C1 segment of cervical spinal cord (tissue), 14 donors: Measurements from ENCODE around the gene ARNT2.
"Not testable (repeated sequence)": the region's sequence is repeated elsewhere in the genome, so short reads cannot be mapped to it uniquely, and the experiment has no call there.

Experiments used
- DNase-seq, 14 donors: peaks; one replicate each; lab custom pipeline; 2025; lab: John Stamatoyannopoulos, UW

ARNT2 gene

DNA sequence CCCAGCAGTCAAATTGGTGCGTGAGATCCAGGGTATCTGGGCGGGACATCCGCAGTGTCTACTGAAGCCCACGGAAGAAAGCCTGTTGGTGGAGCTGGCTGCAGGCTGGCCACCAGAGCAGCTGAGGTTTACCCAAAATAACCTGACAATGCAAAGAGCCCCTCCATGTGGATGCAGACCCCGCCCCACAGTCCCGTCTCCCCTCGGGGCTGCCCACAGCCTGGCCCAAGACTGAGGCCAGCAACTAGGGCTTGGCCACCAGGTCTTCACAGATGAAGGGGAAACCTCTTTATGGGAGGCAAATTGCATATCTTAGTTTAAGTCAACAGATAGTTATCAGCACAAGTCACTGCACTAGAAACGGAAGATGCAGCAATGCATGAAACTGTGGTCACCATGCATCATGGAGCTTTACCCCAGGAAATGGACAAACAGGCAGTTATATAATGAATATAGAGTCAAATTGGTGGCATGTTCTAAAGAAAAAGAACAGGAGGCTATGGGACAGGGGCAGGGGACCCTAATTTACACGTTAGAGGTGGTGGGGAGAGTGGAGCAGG lies 86.3 kb downstream of the ARNT2 start:
- no peak for DNase-seq

DNA sequence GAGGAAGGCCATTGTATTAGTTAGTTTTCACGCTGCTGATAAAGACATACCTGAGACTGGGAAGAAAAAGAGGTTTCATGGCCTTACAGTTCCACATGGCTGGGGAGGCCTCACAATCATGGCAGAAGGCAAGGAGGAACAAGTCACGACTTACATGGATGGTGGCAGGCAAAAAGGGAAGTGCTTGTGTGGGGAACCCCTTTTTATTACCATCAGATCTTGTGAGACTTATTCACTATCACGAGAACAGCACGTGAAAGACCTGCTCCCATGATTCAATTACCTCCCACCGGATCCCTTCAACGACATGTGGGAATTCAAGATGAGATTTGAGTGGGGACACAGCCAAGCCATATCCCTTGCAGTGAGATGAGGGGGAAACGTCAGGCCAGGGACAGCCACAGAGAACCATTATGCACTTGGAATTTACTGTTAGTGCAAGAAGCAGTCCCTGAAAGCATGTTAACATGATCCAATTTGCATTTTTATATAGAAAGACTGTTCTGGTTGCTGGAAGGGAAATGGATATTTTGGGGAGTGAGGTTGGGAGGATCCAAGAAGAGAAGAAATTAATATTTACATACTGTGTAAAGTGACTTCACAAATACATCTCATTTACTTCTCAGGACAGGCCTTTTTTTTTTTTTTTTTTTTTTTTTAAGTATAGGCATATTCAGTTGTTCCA lies 87.1 kb downstream of the ARNT2 start:
- no peak for DNase-seq

- no peak for DNase-seq
These were observed 88.2 kb downstream of the ARNT2 start for GRCh38 chr15:80492409-80492808.

GRCh38 chr15:80492874-80493273 lies 88.7 kb downstream of the ARNT2 start:
- no peak for DNase-seq

DNA sequence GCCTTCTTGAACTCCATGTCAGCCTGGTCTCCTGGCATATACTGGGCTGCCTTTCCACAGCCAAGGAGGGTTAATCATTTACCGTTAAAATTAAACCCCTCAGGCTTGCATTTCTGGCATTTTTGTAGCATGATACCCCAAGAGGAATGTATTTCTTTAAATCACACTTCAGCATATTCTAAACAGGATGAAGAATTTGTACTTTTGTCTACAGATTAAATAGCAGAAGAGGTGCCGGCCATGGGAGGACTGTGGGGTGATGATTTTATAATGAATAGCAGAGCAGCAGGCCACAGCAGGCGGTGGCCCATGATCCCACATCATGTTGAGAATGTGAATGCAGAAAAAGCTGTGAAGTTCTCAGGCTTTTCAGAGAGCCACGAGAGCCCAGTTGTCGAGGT lies 90.2 kb downstream of the ARNT2 start:
- no peak for DNase-seq

DNA sequence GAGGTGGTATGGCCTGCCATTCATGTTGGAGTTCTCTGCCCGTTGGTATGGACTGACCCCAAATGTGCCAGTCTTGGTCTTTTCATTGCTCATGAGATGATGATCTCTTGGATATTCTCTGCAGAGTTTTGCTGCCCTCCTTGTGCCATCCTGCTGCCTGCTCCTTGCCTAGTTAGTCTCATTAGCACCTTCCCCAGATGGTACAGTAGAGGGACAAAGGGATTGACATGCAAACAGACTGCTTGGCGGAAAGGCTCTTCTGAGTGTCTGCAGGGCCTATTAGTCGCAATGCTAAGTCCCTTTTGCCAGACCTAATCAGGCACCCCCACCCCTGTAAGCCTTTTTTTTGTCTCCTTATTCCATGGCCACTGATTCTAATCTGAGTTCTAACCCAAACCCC lies 90.6 kb downstream of the ARNT2 start:
- no peak for DNase-seq

DNA sequence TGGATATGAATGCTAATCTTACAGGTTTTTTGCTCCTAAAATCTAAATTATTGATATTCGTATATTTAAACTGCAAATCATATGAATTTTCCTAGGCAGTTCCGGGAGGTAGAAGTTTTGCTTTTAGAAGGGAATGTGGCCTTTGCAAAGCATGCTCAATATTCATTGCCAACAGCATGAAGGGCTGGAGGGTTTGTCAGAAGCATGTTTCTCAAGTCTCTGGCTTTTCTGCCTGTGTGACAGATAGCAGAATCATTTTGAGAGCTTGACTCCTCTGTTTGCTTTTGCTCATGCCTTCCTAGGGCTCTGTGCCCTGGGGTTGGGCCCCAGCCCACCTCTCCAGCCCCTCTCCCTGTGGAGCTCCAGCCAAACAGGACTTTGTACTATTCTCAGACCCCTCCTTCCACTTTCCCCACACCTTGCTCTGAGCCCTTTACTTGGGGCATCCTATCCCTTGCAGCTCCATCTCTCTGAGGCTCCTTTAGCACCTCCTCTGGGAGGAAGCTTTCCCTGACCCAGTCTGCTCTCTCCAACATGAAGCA lies 91.3 kb downstream of the ARNT2 start:
- no peak for DNase-seq

DNA sequence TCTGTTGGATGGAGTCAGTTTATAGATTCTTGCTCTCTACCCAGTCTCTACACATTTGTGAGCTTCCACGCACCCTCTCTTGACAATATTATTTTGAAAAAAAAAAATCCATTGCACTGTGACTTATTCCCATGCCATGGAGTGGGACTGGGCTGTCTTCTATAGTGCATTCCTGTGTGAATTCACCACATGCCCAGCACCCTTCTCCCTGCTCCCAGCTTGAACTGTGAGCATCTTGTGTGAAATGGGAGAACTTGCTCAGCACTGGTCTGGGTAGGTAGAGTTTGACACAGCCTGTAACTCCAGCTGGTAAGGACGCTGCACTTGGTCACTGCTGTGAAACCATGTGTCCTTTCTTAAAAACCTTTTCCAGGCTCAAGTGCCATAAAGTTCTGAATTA lies 91.9 kb downstream of the ARNT2 start:
- no peak for DNase-seq

DNA sequence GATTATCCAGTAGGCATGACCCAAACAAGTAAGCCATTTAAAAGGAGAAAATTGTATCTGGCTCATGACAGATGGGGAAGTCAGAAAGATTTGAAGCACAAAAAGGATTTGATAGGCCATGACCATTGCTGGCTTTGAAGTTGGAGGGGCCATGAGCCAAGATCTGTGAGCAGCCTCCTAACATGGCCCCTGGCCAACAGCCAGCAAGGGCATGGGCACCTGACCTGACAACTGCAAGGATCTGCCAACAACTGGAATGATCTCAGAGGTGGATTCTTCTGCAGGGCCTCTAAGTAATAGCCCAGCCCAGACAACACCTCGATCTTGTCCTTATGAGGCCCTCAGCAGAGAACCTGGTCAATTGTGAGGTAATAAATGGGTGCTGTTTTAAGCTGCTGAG lies 93.0 kb downstream of the ARNT2 start:
- DNase-seq = no peak

- DNase-seq = no peak
These were observed 94.5 kb downstream of the ARNT2 start for GRCh38 chr15:80498652-80499051.

DNA sequence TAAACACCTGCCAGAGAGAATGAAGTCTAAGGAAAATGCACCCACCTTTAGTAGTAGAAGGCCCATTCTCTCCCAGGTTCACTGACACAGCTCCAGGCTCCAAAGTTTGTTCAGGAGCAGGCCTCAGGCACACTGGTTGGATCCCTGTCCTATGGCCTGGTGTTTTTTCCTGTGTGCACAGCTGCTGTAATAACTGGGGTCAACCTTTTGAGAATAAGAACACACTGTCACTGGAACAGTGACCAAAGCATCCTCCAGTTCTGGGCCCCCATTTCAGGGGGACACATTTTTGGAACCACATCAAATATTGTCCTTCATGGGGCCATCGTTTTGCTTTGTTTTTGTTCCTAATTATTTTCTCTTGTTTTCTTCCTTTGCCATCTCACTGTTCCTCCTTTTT lies 95.8 kb downstream of the ARNT2 start:
- DNase-seq = no peak

DNA sequence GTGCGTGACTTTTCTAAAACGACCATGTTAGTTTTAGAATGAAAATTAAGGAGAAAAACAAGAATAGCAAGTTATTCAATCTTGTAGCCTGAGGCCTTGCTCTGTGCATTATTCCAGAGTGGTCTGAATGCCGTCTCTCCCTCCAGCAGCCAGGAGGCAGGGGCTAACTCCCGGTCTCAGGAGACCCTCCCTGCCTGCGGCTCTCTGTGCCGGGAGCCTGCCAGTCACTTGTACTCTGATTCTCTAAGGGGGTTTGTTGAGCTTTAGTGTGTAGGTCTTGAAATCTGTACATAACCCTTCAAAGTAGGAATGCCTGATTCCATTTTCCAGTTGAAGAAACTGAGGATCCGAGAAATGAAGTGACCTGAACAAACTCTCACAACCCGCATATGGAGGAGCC lies 97.3 kb downstream of the ARNT2 start:
- DNase-seq = no peak

DNA sequence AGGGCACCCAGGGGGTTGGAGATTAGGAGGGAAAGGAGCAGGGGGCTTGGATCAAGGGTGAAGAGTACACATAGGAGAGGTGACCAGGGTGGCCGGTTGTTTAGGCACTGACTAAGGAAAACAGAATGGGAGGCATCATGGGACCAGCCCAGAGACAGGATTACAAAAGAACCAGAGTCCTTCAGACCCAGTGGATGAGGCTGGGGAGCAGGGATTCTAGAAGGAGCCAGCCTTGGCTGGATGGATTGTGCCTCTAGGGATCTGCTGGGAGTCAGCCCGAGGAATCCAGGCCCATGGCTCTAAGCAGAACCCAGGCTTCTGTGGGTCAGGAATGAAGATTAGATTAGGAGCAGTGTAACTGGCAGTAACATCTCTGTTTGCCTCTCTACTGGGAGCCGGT lies 98.6 kb downstream of the ARNT2 start:
- no peak for DNase-seq

DNA sequence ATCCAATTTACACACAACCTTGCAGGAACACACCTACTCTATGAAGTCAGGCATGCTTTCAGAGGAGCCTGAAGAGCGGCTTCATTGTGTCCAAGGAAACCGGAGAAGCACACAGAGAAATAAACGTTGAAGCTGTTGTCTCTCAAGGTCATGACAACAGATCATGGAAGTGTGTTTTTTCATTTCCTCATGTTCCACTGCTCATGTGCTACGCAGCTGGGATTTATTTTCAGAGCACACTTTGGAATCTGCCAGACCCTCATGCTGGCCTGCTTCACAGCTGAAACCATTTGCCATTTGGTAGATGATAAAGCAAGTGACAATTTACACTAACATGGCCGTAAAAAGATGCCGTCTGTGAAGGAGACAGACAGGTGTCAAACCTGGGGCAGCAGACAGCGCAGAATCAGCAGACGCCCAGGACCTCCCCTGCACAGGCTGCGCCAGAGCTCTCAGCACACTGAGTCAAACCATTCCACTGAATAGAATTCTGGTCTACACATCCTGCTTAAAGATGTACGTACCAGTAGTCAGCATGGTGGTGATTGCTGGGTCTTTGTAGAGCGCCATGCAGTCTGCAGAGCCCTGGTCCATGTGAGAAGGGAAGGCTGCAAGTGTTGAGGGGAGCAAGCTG lies 99.3 kb downstream of the ARNT2 start:
- no peak for DNase-seq

DNA sequence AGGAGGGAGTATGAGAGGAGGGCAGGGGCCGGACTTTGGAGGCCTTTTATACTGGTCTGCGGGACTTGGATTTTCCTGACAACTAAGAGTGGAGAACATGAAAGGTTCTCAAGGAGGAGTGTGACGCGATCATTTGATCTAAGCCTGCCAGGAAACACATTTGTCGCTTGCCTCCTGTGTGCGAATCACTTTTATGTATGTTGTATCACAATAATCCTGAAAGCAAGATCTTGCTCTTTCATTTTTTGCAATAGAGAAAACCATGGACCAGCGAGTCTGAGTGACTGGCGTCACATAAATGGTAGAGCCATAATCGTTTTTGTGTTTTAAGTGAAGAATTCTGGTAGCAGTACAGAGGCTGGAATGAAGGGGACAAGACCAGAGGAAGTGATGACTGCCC lies 100.7 kb downstream of the ARNT2 start:
- DNase-seq = no peak

GRCh38 chr15:80506286-80506893 lies 102.2 kb downstream of the ARNT2 start:
- no peak for DNase-seq

GRCh38 chr15:80507131-80507530 lies 102.9 kb downstream of the ARNT2 start:
- DNase-seq = no peak

GRCh38 chr15:80507638-80508316 lies 103.6 kb downstream of the ARNT2 start:
- DNase-seq = no peak

DNA sequence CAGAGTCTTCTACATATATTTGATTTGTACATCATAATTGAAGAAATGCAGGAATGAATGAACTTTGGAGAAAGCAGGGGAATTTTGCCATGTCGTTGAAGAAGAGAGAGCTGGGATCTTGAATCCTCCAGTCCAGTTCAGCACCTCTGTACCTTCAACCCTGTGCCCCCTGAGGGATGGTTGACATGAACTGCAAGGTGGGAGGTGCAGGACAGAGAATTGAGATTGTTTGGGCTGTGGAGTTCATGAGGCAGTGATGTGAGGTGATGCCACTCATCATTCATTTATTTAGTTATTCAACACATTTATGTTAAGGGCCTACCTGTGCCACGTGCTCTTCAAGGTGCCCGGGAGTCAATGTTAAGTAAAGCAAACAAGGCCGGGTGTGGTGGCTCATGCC lies 104.6 kb downstream of the ARNT2 start:
- DNase-seq = no peak

DNA sequence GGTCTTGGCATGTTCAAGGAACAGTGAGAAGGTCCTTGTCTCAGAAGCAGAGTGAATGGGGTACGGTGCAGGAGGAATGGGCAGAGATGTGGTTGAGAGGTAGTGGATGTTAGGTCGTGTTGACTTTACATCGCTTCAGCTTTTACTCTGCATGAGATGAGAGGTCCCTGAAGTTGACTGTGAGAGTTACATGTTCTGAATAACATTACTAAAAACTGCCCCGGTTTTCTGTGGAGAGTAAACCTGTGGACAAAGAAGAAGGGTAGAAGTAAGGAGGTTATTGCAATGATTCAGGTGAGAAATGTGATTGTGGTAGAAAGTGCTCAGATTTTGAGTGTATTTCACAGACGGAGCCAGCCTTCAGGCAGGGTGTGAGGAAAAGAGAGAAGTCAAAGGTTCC lies 105.6 kb downstream of the ARNT2 start:
- DNase-seq = no peak

DNA sequence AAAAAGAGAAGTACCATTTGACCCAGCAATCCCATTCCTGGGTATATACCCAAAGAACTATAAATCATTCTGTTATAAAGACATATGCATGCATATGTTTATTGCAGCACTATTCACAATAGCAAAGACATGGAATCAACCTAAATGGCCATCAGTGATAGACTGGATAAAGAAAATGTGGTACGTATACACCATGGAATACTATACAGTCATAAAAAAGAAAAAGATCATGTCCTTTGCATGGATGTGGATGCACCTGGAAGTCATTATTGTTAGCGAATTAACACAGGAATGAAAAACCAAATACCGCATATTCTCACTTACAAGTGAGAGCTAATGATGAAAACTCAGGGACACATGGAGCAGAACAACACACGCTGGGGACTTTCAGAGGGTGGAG lies 106.8 kb downstream of the ARNT2 start:
- not testable (repeated sequence) for DNase-seq
